SK-N-SH (cell line): ENCODE results near the gene PTN.

ENCODE experiments used
- CHD2 ChIP-seq: fragments of 150-350 bp; IDR thresholded peaks from 2 replicates; pipeline ENCODE4 v1.6.1; 2018; ENCODE audit warnings: low read length; ENCODE audit not compliant: partially characterized antibody
- CTCF ChIP-seq: fragments of 200-600 bp; sonication (generic); IDR thresholded peaks from 2 replicates; pipeline ENCODE4 v1.6.1; 2017; ENCODE audit warnings: antibody characterized with exemption, mild to moderate bottlenecking, moderate library complexity
- EP300 ChIP-seq, 2 experiments: IDR thresholded peaks; 2 replicates each; pipeline versions ENCODE4 v1.4.0 to v1.6.1; 2012; ENCODE audit warnings: borderline replicate concordance in 1 of 2, low read depth in 1 of 2, low read length in 1 of 2
- GATA2 ChIP-seq: sonication (generic); formaldehyde crosslinking; IDR thresholded peaks from 2 replicates; pipeline ENCODE4 v1.5.0; 2020; ENCODE audit warnings: mild to moderate bottlenecking, missing genetic modification reagents
- MEF2A ChIP-seq: IDR thresholded peaks from 2 replicates; pipeline ENCODE4 v1.4.0; 2012; ENCODE audit warnings: low read depth, borderline replicate concordance
- MXI1 ChIP-seq: IDR thresholded peaks from 2 replicates; pipeline ENCODE4 v1.6.1; 2012; ENCODE audit warnings: mild to moderate bottlenecking, low read depth, low read length, improper control_type of control experiment
- POLR2AphosphoS5 ChIP-seq: IDR thresholded peaks from 2 replicates; pipeline ENCODE4 v1.6.1; 2012; ENCODE audit warnings: low read depth, low read length
- RFX5 ChIP-seq: IDR thresholded peaks from 2 replicates; pipeline ENCODE4 v1.6.1; 2012; ENCODE audit warnings: mild to moderate bottlenecking, improper control_type of control experiment, low read length
- USF2 ChIP-seq: fragments of 150-350 bp; IDR thresholded peaks from 2 replicates; pipeline ENCODE4 v1.6.1; 2017; ENCODE audit warnings: antibody characterized with exemption, low read length, low read depth, borderline replicate concordance

- TF ChIP-seq GATA2 (CRISPR knock-in tag), result no peak
- TF ChIP-seq MXI1, result no peak
- peak; percentile 69 for TF ChIP-seq CTCF
- no peak for TF ChIP-seq RFX5
- TF ChIP-seq USF2, result no peak
- TF ChIP-seq MEF2A, result no peak
- TF ChIP-seq CHD2, result no peak
- no peak for TF ChIP-seq EP300 (IDR thresholded peaks at IDR 0.05; ENCODE audit: borderline replicate concordance in 1 of 2, low read depth in 1 of 2, low read length in 1 of 2)
- TF ChIP-seq POLR2AphosphoS5, result no peak
These were observed 55.8 kb downstream of the PTN start for GRCh38 chr7:137287651-137288258.
